ENCODE measurements around the gene ORM2.

Gene ORM2

GRCh38 chr9:114296338-114296737 is 33.3 kb upstream of the ORM2 start:
- DNase-seq, result no peak

GRCh38 chr9:114299286-114300152 is 30.1 kb upstream of the ORM2 start:
- no peak for DNase-seq

DNA sequence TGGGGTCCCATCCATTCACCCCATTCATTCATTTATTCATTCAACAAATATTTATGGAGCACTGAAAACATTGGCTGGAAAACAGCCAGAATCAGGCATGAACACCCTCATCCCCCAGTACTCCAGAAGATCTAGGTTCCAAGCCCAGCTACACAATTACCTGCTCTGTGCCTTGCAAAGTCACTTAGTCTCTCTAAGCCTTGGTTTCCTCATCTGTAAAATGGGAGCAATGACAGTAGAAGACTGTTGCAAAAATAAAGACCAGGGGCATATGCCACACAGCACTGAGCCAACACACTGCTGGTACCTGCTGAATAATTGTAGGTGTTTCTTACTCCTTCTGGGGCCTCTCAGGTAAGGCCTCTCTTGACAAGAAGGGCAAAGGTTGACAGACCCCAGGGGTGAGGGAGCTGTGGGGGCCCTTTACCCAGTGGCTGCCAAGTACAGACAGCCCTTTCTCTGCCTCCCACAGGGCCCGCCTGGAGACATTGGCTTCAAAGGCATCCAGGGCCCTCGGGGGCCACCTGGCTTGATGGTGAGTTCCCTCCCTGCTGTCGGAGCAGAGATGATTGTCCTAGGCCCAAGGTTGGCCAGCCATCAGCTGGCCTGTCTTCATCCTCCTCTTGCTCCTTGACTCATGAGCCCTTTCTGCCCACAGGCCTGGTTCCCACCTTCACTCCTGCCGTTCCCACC is 29.4 kb upstream of the ORM2 start:
- no peak for DNase-seq

- no peak for DNase-seq
These were observed 28.5 kb upstream of the ORM2 start for GRCh38 chr9:114300846-114301797.

- no peak for DNase-seq
These were observed 27.7 kb upstream of the ORM2 start for GRCh38 chr9:114301798-114302565.

- DNase-seq, result no peak
These were observed 26.9 kb upstream of the ORM2 start for GRCh38 chr9:114302727-114303126.

DNA sequence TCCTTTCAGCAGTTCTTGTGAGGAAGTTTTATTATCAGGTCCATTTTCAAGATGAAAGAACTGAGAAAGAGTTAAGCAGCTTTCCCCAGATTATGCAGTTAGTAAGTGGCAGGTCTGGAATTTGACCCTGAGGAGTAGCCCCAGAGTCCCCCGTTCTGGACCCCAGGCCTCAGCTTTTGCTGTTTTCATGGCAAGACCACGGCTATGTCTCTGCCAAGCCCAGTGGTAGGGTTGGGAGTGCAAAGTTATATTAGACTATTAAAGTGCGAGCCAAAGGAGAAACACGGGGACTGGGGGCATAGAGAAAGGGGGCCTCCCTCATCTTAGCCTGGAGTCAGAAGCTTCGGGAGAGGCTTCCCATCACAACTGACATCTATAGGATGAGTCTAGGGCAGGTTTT is 26.1 kb upstream of the ORM2 start:
- no peak for DNase-seq

- no peak for DNase-seq
These were observed 25.7 kb upstream of the ORM2 start for GRCh38 chr9:114303977-114304376.

- no peak for DNase-seq
These were observed 25.1 kb upstream of the ORM2 start for GRCh38 chr9:114304416-114305188.

DNA sequence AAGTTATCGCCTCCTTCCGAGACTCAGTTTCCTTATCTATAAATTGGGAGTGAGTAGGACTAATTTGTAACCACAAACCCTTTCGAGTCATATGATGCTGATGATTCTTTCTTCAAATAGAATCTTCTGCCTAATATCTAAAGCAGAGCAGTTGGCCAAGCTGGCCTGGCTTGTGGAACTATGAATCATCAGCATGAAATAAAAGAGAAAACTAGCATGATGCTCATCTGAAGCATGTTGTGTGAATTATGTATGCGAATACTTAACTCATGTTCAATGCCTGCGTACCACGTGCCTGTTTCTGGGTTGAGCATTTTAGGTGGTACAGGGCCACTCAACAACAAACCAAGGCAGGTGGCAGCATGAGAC is 21.8 kb upstream of the ORM2 start:
- DNase-seq, result no peak

GRCh38 chr9:114308361-114308950 is 21.2 kb upstream of the ORM2 start:
- no peak for DNase-seq

- no peak for DNase-seq
These were observed 20.6 kb upstream of the ORM2 start for GRCh38 chr9:114309096-114309495.

- DNase-seq, result no peak
These were observed 18.9 kb upstream of the ORM2 start for GRCh38 chr9:114310471-114311450.

DNA sequence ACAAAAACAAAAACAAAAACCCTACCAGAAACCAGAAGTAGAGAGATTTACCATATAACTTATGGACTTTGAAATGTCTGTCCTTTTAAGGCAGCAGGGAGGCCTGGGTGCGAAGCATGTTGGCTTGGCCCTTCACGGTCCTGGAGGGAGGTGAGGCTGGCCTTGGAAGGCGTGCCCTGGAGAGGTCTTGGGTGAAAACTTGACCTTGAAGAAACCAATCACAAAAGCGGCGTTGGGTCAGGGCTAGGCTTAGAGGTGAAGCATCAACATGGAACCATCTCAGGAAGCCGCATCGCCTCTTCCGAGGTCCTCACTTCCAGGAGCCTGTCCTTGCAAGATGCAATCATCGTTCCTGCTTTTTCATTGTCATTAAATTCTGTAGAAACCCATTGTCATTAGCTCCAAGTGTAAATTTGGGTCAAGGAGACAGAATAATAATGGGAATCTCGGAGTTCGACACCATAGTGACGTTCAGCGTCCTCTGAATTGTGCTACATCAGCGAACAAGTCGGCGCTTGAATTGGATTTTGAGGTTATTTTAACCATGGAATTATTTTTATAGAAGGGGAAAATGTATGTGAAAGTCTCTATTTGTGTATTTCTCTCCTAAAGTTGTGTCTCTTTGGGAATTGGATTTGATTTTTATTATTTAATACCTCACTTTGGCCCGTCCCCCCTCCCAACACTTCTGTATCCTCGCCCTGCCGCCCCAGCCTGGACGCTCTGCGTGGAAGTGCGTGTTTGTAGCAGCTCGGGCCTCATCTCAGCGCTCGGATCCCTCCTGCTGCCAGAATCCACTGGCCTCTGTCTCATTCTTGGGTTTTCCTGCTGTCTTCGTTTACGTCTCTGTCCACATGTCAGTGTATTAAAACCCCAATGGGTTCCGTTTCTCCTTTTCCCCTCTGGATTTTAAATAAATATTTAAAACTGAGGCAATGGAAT is 17.8 kb upstream of the ORM2 start:
- no peak for DNase-seq

DNA sequence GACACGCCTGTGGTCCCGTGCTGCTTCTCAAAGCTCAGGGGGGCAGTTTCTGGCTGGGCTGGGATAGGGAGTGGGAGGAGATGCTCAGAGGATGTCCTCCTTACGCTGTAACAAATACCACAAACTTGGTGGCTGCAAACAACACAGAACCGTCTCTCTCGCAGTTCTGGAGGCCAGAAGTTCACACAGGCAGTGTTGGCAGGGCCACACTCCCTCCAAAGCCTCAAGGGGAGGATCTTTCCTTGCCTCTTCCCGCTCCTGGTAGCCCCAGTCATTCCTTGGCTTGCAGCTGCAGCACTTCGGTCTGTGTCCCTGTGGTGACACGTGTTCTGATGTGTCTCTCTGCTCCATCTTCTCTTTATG is 17.2 kb upstream of the ORM2 start:
- DNase-seq, result no peak

DNA sequence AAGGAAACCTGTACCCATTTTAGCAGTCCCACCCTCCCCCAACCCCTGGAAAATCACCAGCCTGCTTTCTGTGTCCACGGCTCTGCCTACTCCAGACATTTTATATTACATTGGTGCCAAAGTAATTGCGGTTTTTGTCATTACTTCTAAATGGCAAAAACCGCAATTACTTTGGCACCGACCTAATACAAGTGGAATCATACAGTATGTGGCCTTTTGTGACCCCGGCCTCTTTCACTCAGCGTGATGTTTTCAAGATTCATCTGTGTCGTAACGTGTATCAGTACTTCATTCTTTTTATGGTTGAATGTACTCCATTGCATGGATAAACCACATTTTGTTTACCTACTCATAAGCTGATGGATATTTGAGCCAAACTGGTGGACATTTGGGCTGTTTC is 16.5 kb upstream of the ORM2 start:
- DNase-seq, result no peak

DNA sequence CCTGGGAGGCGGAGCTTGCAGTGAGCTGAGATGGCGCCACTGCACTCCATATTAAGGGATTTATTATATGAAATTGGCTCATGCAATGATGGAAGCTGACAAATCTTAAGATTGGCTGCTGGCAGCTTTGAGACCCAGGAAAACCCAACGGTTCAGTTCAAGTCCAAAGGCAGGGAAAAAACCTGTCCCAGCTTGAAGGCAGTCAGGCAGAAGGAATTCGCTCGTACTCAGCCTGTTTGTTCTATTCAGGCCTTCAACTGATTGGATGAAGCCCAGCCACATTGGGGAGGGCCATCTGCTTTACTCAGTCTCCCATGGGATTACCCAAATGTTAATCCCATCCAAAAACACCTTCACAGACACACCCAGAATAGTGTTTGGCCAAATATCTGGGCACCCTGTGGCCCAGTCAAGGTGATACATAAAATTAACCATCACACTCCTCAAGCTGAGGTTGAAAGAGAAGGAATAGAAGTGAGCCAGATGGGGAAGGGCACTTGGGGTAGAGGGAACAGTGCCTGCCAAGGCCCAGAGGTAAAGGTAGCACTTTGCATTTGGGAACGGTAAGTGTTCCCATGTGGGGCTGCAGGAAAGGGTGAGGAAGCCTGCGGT is 15.3 kb upstream of the ORM2 start:
- no peak for DNase-seq

Measured in activated CD4-positive, alpha-beta T cell treated with anti-CD3 and anti-CD28 coated beads, Interleukin-10, Interleukin-2, amounts not matched to agents 100 ng/mL and 50 ng/mL, durations not matched to agents 16 hours and 8 hours (primary cell).